ENCODE results near the gene RPL32.

RPL32 gene

GRCh38 chr3:12837295-12837986 is 3.9 kb downstream of the RPL32 start:
- TF ChIP-seq CTCF (conservative IDR thresholded peaks at IDR 0.05) = no peak
- H3K27ac ChIP-seq = peak overlapping the region; percentile 92; the same call in 1 of the 2 replicates

- no peak for TF ChIP-seq CTCF (conservative IDR thresholded peaks at IDR 0.05)
- no peak overlapping the region for H3K27ac ChIP-seq
These were observed 6.2 kb downstream of the RPL32 start for GRCh38 chr3:12835052-12835665.

GRCh38 chr3:12833222-12834161 is 7.9 kb downstream of the RPL32 start:
- TF ChIP-seq CTCF (conservative IDR thresholded peaks at IDR 0.05) = no peak
- no peak overlapping the region for H3K27ac ChIP-seq

- TF ChIP-seq CTCF (conservative IDR thresholded peaks at IDR 0.05) = no peak
- no peak overlapping the region; the same call in 1 of the 2 replicates for H3K27ac ChIP-seq
These were observed 8.8 kb downstream of the RPL32 start for GRCh38 chr3:12832350-12833221.

- TF ChIP-seq CTCF (conservative IDR thresholded peaks at IDR 0.05) = no peak
- no peak overlapping the region; the same call in 1 of the 2 replicates for H3K27ac ChIP-seq
These were observed 10.0 kb downstream of the RPL32 start for GRCh38 chr3:12831301-12831866.

- peak; percentile 24; the same call in 1 of the 2 replicates for TF ChIP-seq CTCF (conservative IDR thresholded peaks at IDR 0.05)
- H3K27ac ChIP-seq = peak overlapping the region; percentile 24; the same call in 1 of the 2 replicates
These were observed 10.6 kb downstream of the RPL32 start for GRCh38 chr3:12830785-12831156.
